HG03432 (cell line): ENCODE data around the gene MLXIP.
A peak's percentile ranks its signal among the peaks of the same experiment; 100 is the strongest.
"Not testable (repeated sequence)": the region's sequence is repeated elsewhere in the genome, so short reads cannot be mapped to it uniquely, and the experiment has no call there.

Experiments
- ATAC-seq: cut with Tn5 transposase; IDR thresholded peaks from one replicate; pipeline ENCODE4 v1.9.1; 2021; ENCODE audit warnings: mild to moderate bottlenecking, moderate library complexity; ENCODE audit not compliant: unreplicated experiment

The MLXIP gene

DNA sequence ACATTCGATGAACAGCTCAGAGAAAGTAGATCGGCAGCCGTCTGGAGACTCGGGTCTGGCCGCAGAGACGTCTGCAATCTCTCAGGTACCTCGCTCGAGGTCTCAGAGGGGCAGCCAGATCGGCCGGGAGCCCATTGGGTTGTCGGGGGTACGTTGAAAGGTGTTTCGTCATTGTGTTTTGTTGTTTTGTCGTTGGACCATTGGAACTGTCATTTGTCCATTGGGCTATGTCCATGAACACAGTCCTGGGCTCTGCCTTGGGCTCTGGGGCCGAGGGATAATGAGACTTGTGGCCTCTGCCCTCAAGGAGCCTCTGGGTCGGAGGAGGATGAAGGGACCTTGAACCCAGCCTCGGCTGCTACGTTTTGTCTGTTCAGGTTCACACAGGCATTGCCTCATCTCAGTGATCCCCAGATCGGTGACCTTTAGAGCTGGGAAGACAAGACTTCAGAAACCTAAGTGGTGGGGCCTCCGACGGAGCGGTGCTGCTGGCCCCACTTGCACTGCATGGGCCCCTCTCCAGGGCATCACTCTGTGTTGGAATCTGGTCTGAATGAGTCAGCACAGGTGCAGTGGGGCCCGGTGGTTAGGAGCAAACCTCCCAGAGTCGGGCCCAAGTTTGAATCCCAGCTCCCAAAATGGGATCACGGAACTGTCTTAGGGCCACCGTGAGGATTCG is 23.6 kb upstream of the MLXIP start:
- no peak for ATAC-seq

DNA sequence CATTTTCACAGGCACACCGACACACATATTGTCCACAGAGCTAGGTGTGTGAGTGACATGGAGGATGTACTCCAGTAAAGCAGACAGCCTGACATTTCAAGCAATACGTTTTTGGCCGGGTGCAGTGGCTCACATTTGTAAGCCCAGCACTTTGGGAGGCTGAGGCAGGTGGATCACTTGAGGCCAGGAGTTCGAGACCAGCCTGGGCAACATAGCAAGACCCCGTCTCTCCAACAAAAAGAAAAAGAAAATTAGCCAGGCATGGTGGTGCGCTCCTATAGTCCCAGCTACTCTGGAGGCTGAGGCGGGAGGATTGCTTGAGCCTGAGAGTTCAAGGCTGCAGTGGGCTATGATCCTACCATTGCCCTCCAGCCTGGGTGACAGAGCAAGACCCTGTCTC is 22.1 kb upstream of the MLXIP start:
- not testable (repeated sequence) for ATAC-seq

- no peak for ATAC-seq
Measured at GRCh38 chr12:122057007-122057735, 21.4 kb upstream of the MLXIP start.

GRCh38 chr12:122057769-122058168 is 20.8 kb upstream of the MLXIP start:
- ATAC-seq: no peak

GRCh38 chr12:122058549-122059149 is 19.9 kb upstream of the MLXIP start:
- no peak for ATAC-seq

GRCh38 chr12:122059203-122059960 is 19.2 kb upstream of the MLXIP start:
- no peak for ATAC-seq

GRCh38 chr12:122060081-122060501 is 18.5 kb upstream of the MLXIP start:
- ATAC-seq: no peak

- ATAC-seq: no peak
Measured at GRCh38 chr12:122061253-122061652, 17.3 kb upstream of the MLXIP start.

DNA sequence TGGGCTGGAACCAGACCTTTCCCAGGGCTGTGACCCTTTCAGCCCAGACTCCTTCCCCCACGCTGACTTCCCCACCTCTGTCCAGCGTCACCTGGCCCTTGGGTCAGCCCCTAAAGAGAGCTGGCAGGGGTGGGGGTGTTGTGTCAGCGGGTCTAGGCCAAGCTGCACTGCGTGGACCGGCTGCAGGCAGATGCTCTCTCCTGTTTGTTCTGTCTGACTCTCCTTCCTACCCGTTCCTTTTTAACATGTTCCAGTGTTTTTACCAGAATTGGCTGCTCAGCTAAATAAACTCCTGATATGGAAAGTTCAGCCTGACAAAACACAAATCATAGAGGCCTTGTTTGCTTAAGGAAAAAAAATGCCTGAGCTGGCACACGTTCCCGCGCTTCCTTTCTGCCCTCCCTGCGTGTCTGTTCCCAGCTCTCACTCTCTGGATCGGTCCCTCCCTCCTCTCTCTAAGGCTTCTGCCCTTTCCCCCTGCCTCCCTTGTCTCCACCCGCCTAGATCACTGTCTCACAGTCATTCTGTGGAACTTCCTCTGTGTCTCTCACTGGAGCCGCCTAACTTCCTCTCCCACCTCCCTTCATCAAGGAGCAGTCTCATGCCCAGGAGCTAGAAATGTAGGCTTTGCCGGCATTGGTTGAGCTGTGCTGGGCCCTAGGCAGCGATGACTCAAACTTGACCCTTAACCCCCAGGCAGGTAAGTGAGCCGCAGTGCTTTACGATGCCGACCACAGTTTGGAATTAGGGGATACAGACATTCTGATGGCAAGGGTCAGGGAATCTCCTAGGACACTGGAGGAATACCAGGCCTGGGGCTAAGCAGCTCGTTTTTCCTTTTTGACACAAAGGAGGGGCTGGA is 15.5 kb upstream of the MLXIP start:
- no peak for ATAC-seq

DNA sequence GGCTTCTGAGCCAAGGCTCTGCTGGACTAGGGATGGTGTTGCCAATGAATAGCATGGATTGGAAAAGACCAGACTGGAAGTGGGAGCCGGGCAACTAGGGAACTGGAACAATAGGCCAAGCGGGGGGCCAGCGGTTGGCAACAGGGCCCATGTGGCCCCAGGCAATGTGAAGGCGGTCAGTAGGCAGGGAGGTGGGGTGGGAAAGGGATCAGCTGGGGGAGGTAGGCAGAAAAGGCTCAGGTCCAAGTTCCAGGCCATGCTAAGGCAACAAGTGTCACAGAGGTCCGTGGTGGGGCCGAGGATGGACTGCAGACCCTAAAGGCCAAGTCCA is 14.9 kb upstream of the MLXIP start:
- ATAC-seq: no peak

GRCh38 chr12:122064025-122064777 is 14.4 kb upstream of the MLXIP start:
- ATAC-seq: no peak

DNA sequence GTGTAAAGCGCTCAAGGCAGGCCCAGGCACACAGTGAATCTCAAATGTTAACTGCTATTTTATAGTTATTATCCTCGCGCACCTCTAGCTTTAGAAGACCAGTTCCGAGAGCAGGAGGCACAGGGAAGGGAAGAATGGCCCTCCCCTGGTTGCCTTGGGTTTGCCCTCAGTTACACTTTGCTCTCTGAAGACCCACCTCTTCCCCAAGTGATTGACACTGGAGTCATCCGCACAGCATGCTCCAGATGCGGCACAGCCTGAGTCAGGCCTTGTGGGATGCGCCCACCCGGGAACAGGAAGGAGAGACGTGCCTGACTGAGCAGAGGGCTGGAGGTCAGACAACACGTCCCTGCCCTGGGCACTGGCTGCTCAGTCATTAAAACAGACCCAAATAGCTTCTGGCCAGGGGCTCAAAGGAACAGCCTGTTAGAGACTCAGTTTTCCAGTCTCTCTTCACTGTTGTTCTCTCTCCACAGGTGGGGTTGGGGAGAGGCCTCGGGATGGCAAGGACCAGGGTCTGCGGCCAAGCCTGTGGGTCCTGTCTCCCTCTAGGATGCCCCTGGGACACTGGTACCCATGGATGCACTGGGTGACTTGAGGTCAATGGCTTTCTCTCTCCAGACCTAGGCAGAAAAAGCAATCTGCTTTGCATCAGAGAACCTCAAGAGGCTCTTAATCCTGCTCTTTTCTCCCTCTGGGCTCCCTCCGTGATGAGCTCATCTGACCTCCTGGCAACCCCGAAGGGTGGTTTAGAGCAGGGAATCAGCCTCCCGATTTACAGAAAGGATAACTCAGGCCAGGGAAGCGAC is 13.6 kb upstream of the MLXIP start:
- no peak for ATAC-seq

DNA sequence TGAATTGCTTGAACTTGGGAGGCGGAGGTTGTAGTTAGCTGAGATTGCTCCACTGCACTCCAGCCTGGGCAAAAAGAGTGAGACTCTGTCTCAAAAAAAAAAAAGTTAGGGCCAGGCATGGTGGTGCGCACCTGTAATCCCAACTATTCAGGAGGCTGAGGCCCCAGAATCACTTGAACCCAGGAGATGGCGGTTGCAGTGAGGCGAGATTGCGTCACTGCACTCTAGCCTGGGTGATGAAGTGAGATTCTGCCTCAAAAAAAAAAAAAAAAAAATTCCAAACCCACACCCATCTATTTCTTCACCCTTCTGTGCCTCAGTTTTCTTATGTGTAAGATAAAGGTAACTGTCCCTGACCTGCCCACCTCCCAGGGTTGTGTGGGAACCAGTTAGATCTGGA is 11.0 kb upstream of the MLXIP start:
- peak; percentile 16 for ATAC-seq

DNA sequence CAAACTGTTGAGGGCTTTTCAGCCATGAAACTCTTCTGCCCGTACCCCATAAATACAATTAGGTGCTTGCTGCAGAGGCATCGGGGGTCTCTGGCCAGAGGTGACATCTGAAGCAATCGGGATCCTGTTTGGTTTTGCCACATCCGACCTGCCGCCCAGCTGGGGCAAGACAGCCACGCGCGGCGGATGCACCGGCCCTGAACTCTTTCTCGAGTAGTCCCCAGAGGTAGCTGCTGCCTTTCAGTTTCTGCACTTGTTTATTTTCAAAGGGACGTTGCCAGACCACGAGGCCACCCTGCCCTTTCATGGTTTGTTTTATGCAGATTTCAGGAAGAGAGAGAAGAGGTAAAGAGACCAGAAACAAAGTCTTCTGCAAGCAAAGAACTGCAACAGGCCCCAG is 10.6 kb upstream of the MLXIP start:
- ATAC-seq: peak; percentile 79

DNA sequence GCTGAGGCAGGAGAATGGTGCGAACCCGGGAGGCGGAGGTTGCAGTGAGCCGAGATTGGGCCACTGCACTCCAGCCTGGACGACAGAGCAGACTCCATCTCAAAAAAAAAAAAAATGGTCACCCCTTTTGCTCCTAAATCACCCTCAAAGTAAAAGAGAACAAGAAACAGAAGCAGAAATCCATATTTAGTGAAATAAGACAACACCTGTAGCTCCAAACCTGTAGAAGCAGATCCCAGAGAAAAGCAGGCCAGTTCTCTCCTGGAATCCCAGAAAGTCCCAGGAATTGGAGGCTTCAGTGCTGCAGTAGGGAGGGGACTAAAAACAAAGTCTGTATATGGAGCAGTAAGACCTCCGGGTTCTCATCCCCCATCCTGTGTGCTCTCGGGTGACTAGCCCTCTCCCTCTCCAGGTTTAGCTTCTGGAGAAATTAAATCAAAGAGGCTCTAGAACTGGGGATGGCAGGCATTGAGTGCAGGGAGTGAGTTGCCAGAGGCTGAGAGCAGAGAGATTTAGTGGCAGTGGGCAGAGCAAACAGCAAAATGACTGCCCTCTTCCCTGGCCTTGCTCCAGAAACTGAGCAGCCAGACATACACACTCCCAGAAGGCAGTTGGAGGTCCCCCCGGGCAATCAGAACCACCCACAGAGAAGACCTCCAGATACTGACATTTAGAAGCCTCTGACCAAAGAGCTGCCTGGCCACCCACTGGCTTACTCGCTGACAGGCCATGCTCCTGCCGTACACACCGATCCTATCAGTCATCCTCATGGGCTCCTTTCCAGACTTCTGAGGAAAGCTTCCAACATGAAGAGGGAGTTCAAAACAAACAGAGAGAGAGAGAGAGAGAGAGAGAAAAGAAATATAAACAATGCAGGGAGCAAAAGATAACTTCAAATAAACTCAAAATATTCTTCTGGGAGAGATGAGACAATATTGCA is 6.3 kb upstream of the MLXIP start:
- ATAC-seq: no peak

DNA sequence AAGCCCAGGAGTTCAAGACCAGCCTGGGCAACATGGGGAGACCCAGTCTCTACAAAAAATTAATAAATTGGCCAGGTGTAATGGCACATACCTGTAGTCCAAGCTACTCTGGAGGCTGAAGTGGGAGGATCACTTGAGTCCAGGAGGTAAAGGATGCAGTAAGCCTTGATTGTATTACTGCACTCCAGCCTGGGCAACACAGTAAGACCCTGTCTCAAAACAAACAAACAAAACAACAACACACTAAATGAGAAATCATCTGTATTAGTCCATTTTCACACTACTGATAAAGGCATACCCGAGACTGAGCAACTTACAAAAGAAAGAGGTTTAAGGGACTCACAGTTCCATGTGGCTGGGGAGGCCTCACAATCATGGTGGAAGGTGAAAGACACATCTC is 4.7 kb upstream of the MLXIP start:
- no peak for ATAC-seq

GRCh38 chr12:122076743-122077495 is 1.6 kb upstream of the MLXIP start:
- ATAC-seq: no peak
